Nephron progenitor cell (in vitro differentiated cells): ENCODE measurements around the gene NPAS3.

Source experiments
- DNase-seq: peaks from one replicate; pipeline ENCODE4 v3.0.0; 2021
- H3K27ac Mint-ChIP-seq: 2 replicates; pipeline ENCODE4 v1.8.0; 2021; ENCODE audit warnings: mild to moderate bottlenecking, moderate library complexity, mixed read lengths
- H3K27me3 Mint-ChIP-seq: 2 replicates; pipeline ENCODE4 v1.8.0; 2021; ENCODE audit warnings: mild to moderate bottlenecking, low read depth, mixed read lengths; ENCODE audit not compliant: poor library complexity
- H3K36me3 Mint-ChIP-seq: 2 replicates; pipeline ENCODE4 v1.8.0; 2021; ENCODE audit warnings: low read depth, mixed read lengths
- H3K4me1 Mint-ChIP-seq: 2 replicates; pipeline ENCODE4 v1.8.0; 2021; ENCODE audit warnings: mixed read lengths
- H3K4me3 Mint-ChIP-seq: 2 replicates; pipeline ENCODE4 v1.8.0; 2021; ENCODE audit warnings: mild to moderate bottlenecking, moderate library complexity, mixed read lengths
- H3K9me3 Mint-ChIP-seq: 2 replicates; pipeline ENCODE4 v1.8.0; 2021; ENCODE audit warnings: mild to moderate bottlenecking, moderate library complexity, mixed read lengths
- CTCF ChIP-seq: fragments of 200-600 bp; sonication (generic); IDR thresholded peaks from 2 replicates; pipeline ENCODE4 v1.5.0; 2021; ENCODE audit warnings: antibody characterized with exemption

NPAS3 gene

DNA sequence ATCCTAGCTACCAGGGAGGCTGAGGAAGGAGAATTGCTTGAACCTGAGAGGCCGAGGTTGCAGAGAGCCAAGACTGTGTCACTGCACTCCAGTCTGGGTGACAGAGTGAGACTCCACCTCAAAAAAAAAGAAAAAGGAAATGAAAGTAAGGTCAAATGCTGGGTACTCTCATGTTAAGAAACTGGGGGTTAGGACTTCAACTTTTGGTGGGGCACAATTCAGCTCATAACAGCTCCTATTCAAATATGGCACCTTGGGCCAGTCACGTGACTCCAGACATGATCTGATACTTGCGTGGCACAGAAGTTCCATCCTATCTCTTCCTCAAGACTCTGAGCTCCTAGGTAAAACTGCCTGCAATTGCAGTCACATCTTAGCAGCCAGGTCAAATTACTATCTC is 869.5 kb downstream of the NPAS3 start:
- peak overlapping the region; percentile 27 for H3K27ac Mint-ChIP-seq
- H3K36me3 Mint-ChIP-seq: no peaks in the 10 kb centered on the region
- peaks cover 20% of the 10 kb centered on the region for H3K4me1 Mint-ChIP-seq
- peaks cover 3% of the 10 kb centered on the region for H3K27me3 Mint-ChIP-seq
- DNase-seq: no peak
- no peak for TF ChIP-seq CTCF
- H3K9me3 Mint-ChIP-seq: no peaks in the 10 kb centered on the region
- H3K4me3 Mint-ChIP-seq: no peak overlapping the region

GRCh38 chr14:33809396-33809981 is 870.8 kb downstream of the NPAS3 start:
- no peak for DNase-seq
- Mint-ChIP-seq H3K9me3 (no peaks in the 10 kb centered on the region), H3K27ac (peak overlapping the region; percentile 17), H3K4me1 (peaks cover 25% of the 10 kb centered on the region), H3K36me3 (no peaks in the 10 kb centered on the region), H3K27me3 (peaks cover 6% of the 10 kb centered on the region), H3K4me3 (no peak overlapping the region)
- no peak for TF ChIP-seq CTCF

- Mint-ChIP-seq H3K36me3 (no peaks in the 10 kb centered on the region), H3K27ac (no peak overlapping the region), H3K9me3 (no peaks in the 10 kb centered on the region), H3K4me1 (peaks cover 25% of the 10 kb centered on the region), H3K4me3 (no peak overlapping the region), H3K27me3 (peaks cover 6% of the 10 kb centered on the region)
- no peak for TF ChIP-seq CTCF
- DNase-seq: no peak
Measured at GRCh38 chr14:33810308-33810707, 871.6 kb downstream of the NPAS3 start.

- no peak for TF ChIP-seq CTCF
- Mint-ChIP-seq H3K27me3 (peaks cover 7% of the 10 kb centered on the region), H3K27ac (no peak overlapping the region), H3K36me3 (no peaks in the 10 kb centered on the region), H3K4me1 (peaks cover 25% of the 10 kb centered on the region), H3K9me3 (no peaks in the 10 kb centered on the region), H3K4me3 (no peak overlapping the region)
- DNase-seq: no peak
Measured at GRCh38 chr14:33811721-33812120, 873.0 kb downstream of the NPAS3 start.

DNA sequence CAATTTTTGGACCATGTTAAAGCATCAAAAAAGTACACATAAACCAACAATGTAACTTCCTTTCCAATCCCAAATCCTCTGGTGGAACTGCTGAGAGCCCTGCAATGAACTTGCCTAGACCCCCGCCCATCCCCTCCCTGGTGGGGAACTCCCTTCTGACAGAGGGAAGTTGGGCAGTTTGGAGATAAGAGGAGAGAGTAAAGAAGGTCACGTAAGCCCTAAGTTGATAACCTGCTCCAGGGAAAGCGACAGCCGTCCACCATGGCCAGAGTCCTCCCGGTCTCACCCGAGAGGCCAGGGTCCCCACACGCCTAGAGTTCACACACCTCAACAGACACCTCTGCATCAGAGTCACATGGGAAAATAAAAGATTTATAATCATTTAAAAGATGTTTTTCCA is 873.5 kb downstream of the NPAS3 start:
- TF ChIP-seq CTCF: no peak
- Mint-ChIP-seq H3K27ac (peak overlapping the region; percentile 38), H3K9me3 (no peaks in the 10 kb centered on the region), H3K4me1 (peaks cover 25% of the 10 kb centered on the region), H3K36me3 (no peaks in the 10 kb centered on the region), H3K4me3 (no peak overlapping the region), H3K27me3 (peaks cover 5% of the 10 kb centered on the region)
- no peak for DNase-seq

DNA sequence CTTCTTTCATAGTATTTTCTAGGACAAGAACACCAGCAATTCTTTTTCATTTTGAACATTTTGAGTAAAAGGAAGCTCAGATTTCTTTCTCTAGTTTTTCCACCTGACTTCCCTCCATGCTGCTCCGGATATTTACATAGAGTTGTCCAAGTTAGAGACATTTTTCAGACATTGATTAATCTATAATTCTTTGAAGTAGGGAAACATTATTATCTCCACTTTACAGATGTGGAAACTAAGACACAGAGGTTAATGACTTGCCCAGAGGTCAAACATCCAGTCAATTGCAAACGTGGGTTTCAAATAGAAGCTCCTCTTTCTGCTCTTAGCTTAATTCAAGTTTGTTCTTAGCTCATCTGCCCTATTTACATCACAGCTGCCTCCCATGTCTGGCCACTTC is 873.9 kb downstream of the NPAS3 start:
- Mint-ChIP-seq H3K36me3 (no peaks in the 10 kb centered on the region), H3K27me3 (peaks cover 5% of the 10 kb centered on the region), H3K4me3 (no peak overlapping the region), H3K9me3 (no peaks in the 10 kb centered on the region), H3K4me1 (peaks cover 25% of the 10 kb centered on the region), H3K27ac (no peak overlapping the region)
- no peak for TF ChIP-seq CTCF
- DNase-seq: no peak
